Activated T-cell treated with anti-CD3 and anti-CD28 coated beads, Interleukin-2, amount 50 U/mL, for 72 hours (primary cell): ENCODE results near the gene SKI. TPM values are rescaled to one million over a fixed set of nuclear protein-coding genes. Genes with fewer than 3 reads are reported as not detected.

Source experiments
- ATAC-seq, 2 donors: fragments of 150-1000 bp; cut with Tn5 transposase; replicated peaks in 1 of 2; 2 replicates each; pipeline ENCODE4 v1.10.0; 2021; ENCODE audit warnings: moderate library complexity in 2 of 2, mild to moderate bottlenecking in 1 of 2
- DNase-seq, 2 donors: peaks; one replicate each; pipeline ENCODE4 v3.0.0; 2021 to 2022; ENCODE audit warnings: mixed read lengths in 1 of 2
- H3K27ac Mint-ChIP-seq: one replicate; pipeline ENCODE4 v1.8.0; 2022; ENCODE audit warnings: mild to moderate bottlenecking, moderate library complexity, mixed read lengths
- H3K27me3 Mint-ChIP-seq: one replicate; pipeline ENCODE4 v1.8.0; 2022; ENCODE audit warnings: low read depth, mixed read lengths
- H3K36me3 Mint-ChIP-seq, 2 donors: one replicate each; pipeline ENCODE4 v1.8.0; 2022; ENCODE audit warnings: mixed read lengths in 2 of 2, mild to moderate bottlenecking in 1 of 2; ENCODE audit not compliant: insufficient read depth in 2 of 2
- H3K4me1 Mint-ChIP-seq: one replicate; pipeline ENCODE4 v1.8.0; 2022; ENCODE audit warnings: low read depth, mixed read lengths
- H3K4me3 Mint-ChIP-seq, 2 donors: one replicate each; pipeline ENCODE4 v1.8.0; 2022; ENCODE audit warnings: mild to moderate bottlenecking in 2 of 2, mixed read lengths in 2 of 2, moderate library complexity in 2 of 2
- H3K9me3 Mint-ChIP-seq, 2 donors: one replicate each; pipeline ENCODE4 v1.8.0; 2022; ENCODE audit warnings: mixed read lengths in 2 of 2
- total RNA-seq, 2 donors: library from RNA; stranded (reverse); gene quantifications; one replicate each; pipeline ENCODE4 v1.2.3, GENCODE V29; 2022

SKI gene
- total RNA-seq, 2 donors from 2014 or later, result 28.5 to 32.3 TPM

GRCh38 chr1:2272686-2273400, 44.7 kb downstream of the SKI start:
- no peak overlapping the region for H3K4me3 Mint-ChIP-seq
- H3K36me3 Mint-ChIP-seq, result peaks cover 5% of the 10 kb centered on the region in 2 donors
- DNase-seq (no peak), ATAC-seq (no peak)
- no peak overlapping the region for H3K27ac Mint-ChIP-seq
- H3K9me3 Mint-ChIP-seq, result no peaks in the 10 kb centered on the region
- no peaks in the 10 kb centered on the region for H3K27me3 Mint-ChIP-seq
- peaks cover 38% of the 10 kb centered on the region for H3K4me1 Mint-ChIP-seq

- no peak for ATAC-seq
Measured at GRCh38 chr1:2273401-2274090, 45.4 kb downstream of the SKI start.

GRCh38 chr1:2274231-2274928, 46.3 kb downstream of the SKI start:
- peaks cover 5% of the 10 kb centered on the region in 2 donors for H3K36me3 Mint-ChIP-seq
- no peak for DNase-seq
- H3K27ac Mint-ChIP-seq, result peak overlapping the region; percentile 80
- H3K27me3 Mint-ChIP-seq, result no peaks in the 10 kb centered on the region
- H3K9me3 Mint-ChIP-seq, result no peaks in the 10 kb centered on the region
- H3K4me3 Mint-ChIP-seq, result no peak overlapping the region
- no peak for ATAC-seq
- peaks cover 43% of the 10 kb centered on the region for H3K4me1 Mint-ChIP-seq

More at GRCh38 chr1:2273401-2274090, 45.4 kb downstream of the SKI start:
- Mint-ChIP-seq H3K4me1 (peaks cover 41% of the 10 kb centered on the region), H3K27ac (no peak overlapping the region), H3K4me3 (peak overlapping the region in 1 of 2 donors; percentile 4), H3K27me3 (no peaks in the 10 kb centered on the region), H3K36me3 (peaks cover 5% of the 10 kb centered on the region in 2 donors), H3K9me3 (no peaks in the 10 kb centered on the region)
- no peak for DNase-seq

- DNase-seq, result no peak
- Mint-ChIP-seq H3K27me3 (no peaks in the 10 kb centered on the region), H3K27ac (peak overlapping the region; percentile 80), H3K4me1 (peaks cover 47% of the 10 kb centered on the region), H3K4me3 (peak overlapping the region; percentile 37 to 49), H3K9me3 (no peaks in the 10 kb centered on the region), H3K36me3 (peaks cover 5% of the 10 kb centered on the region in 2 donors)
- ATAC-seq, result peak in 1 of 2 donors; percentile 42
Measured at GRCh38 chr1:2274929-2275475, 46.9 kb downstream of the SKI start.

GRCh38 chr1:2275796-2276536, 47.8 kb downstream of the SKI start:
- H3K36me3 Mint-ChIP-seq, result peaks cover 5% of the 10 kb centered on the region in 2 donors
- H3K4me1 Mint-ChIP-seq, result peaks cover 47% of the 10 kb centered on the region
- no peak for ATAC-seq
- no peak overlapping the region for H3K4me3 Mint-ChIP-seq
- no peak for DNase-seq
- no peaks in the 10 kb centered on the region for H3K9me3 Mint-ChIP-seq
- H3K27ac Mint-ChIP-seq, result peak overlapping the region; percentile 80
- no peaks in the 10 kb centered on the region for H3K27me3 Mint-ChIP-seq

GRCh38 chr1:2276803-2277580, 48.9 kb downstream of the SKI start:
- Mint-ChIP-seq H3K27ac (peak overlapping the region; percentile 45), H3K9me3 (no peaks in the 10 kb centered on the region), H3K4me1 (peaks cover 46% of the 10 kb centered on the region), H3K36me3 (peaks cover 5% of the 10 kb centered on the region in 2 donors), H3K27me3 (no peaks in the 10 kb centered on the region), H3K4me3 (no peak overlapping the region)
- no peak for ATAC-seq
- no peak for DNase-seq

GRCh38 chr1:2277741-2278488, 49.8 kb downstream of the SKI start:
- Mint-ChIP-seq H3K36me3 (peaks cover 5% of the 10 kb centered on the region in 2 donors), H3K9me3 (no peaks in the 10 kb centered on the region), H3K4me3 (no peak overlapping the region), H3K4me1 (peaks cover 42% of the 10 kb centered on the region), H3K27me3 (no peaks in the 10 kb centered on the region), H3K27ac (no peak overlapping the region)
- no peak for DNase-seq
- no peak for ATAC-seq

GRCh38 chr1:2278591-2279209, 50.6 kb downstream of the SKI start:
- Mint-ChIP-seq H3K27me3 (no peaks in the 10 kb centered on the region), H3K36me3 (peaks cover 5% of the 10 kb centered on the region in 2 donors), H3K4me3 (no peak overlapping the region), H3K27ac (no peak overlapping the region), H3K4me1 (peaks cover 42% of the 10 kb centered on the region), H3K9me3 (no peaks in the 10 kb centered on the region)
- ATAC-seq (no peak), DNase-seq (no peak)

GRCh38 chr1:2279210-2279639, 51.1 kb downstream of the SKI start:
- Mint-ChIP-seq H3K4me3 (no peak overlapping the region), H3K4me1 (peaks cover 42% of the 10 kb centered on the region), H3K27me3 (no peaks in the 10 kb centered on the region), H3K36me3 (peaks cover 5% of the 10 kb centered on the region in 2 donors), H3K27ac (no peak overlapping the region), H3K9me3 (no peaks in the 10 kb centered on the region)
- ATAC-seq (no peak), DNase-seq (no peak)

- ATAC-seq (no peak), DNase-seq (no peak)
- Mint-ChIP-seq H3K27ac (no peak overlapping the region), H3K9me3 (no peaks in the 10 kb centered on the region), H3K4me3 (no peak overlapping the region), H3K36me3 (peaks cover 5% of the 10 kb centered on the region in 2 donors), H3K4me1 (peaks cover 37% of the 10 kb centered on the region), H3K27me3 (no peaks in the 10 kb centered on the region)
Measured at GRCh38 chr1:2279817-2280216, 51.7 kb downstream of the SKI start.

- ATAC-seq, result no peak
- no peaks in the 10 kb centered on the region for H3K27me3 Mint-ChIP-seq
Measured at GRCh38 chr1:2282556-2283270, 54.6 kb downstream of the SKI start.

More at GRCh38 chr1:2282556-2283270, 54.6 kb downstream of the SKI start:
- DNase-seq, result no peak
- no peak overlapping the region for H3K4me3 Mint-ChIP-seq
- H3K9me3 Mint-ChIP-seq, result no peaks in the 10 kb centered on the region
- H3K27ac Mint-ChIP-seq, result no peak overlapping the region
- peaks cover 22% of the 10 kb centered on the region for H3K4me1 Mint-ChIP-seq
- H3K36me3 Mint-ChIP-seq, result peaks cover under 1% of the 10 kb centered on the region in 2 donors
